GM12878 (cell line): ENCODE results near the gene PLEKHG4B.

Source experiments
- EP300 ChIP-seq, 2 experiments: fragments of 150-350 bp in 1 of 2; IDR thresholded peaks; 2 replicates each; pipeline ENCODE4 v1.6.1; 2011 to 2012; ENCODE audit warnings: low read depth in 2 of 2, low read length in 2 of 2, borderline replicate concordance in 1 of 2, improper control_type of control experiment in 1 of 2, inconsistent platforms in 1 of 2; ENCODE audit not compliant: control insufficient read depth in 1 of 2
- NFXL1 ChIP-seq: fragments of 450-650 bp; IDR thresholded peaks from 2 replicates; pipeline ENCODE4 v1.6.1; 2017; ENCODE audit warnings: antibody characterized with exemption, mild to moderate bottlenecking, borderline replicate concordance
- POLR2A ChIP-seq: IDR thresholded peaks from 2 replicates; pipeline ENCODE4 v1.6.1; 2011; ENCODE audit warnings: low read depth, mild to moderate bottlenecking, low read length
- POLR2AphosphoS5 ChIP-seq: IDR thresholded peaks from 2 replicates; pipeline ENCODE4 v1.6.1; 2011; ENCODE audit warnings: mild to moderate bottlenecking, low read length, inconsistent platforms
- RAD51 ChIP-seq: fragments of 450-650 bp; IDR thresholded peaks from 2 replicates; pipeline ENCODE4 v1.6.1; 2016; ENCODE audit warnings: moderate library complexity, mild to moderate bottlenecking, inconsistent platforms
- SMC3 ChIP-seq: IDR thresholded peaks from 2 replicates; pipeline ENCODE4 v1.6.1; 2011; ENCODE audit warnings: low read length, improper control_type of control experiment, borderline replicate concordance
- TF ChIP-seq, protein P1 (sequence below): fragments of 150-350 bp; IDR thresholded peaks from 2 replicates; pipeline ENCODE4 v1.6.1; 2016; ENCODE audit warnings: low read depth, low read length
- TF ChIP-seq, protein P2 (sequence below): IDR thresholded peaks from 2 replicates; pipeline ENCODE4 v1.6.1; 2012; ENCODE audit warnings: low read depth, low read length, improper control_type of control experiment
- TF ChIP-seq, protein P3 (sequence below), 3 experiments: IDR thresholded peaks in 2 of 3; conservative IDR thresholded peaks in 1 of 3; 2 replicates each; pipeline ENCODE4 v1.5.1; 2011; ENCODE audit warnings: low read depth in 3 of 3, low read length in 3 of 3, mild to moderate bottlenecking in 3 of 3, control low read depth in 2 of 3, moderate library complexity in 2 of 3, inconsistent platforms in 1 of 3, mixed read lengths in 1 of 3; ENCODE audit not compliant: control insufficient read depth in 2 of 3, insufficient read depth in 1 of 3; ENCODE audit errors: extremely low read depth in 1 of 3

DNA sequence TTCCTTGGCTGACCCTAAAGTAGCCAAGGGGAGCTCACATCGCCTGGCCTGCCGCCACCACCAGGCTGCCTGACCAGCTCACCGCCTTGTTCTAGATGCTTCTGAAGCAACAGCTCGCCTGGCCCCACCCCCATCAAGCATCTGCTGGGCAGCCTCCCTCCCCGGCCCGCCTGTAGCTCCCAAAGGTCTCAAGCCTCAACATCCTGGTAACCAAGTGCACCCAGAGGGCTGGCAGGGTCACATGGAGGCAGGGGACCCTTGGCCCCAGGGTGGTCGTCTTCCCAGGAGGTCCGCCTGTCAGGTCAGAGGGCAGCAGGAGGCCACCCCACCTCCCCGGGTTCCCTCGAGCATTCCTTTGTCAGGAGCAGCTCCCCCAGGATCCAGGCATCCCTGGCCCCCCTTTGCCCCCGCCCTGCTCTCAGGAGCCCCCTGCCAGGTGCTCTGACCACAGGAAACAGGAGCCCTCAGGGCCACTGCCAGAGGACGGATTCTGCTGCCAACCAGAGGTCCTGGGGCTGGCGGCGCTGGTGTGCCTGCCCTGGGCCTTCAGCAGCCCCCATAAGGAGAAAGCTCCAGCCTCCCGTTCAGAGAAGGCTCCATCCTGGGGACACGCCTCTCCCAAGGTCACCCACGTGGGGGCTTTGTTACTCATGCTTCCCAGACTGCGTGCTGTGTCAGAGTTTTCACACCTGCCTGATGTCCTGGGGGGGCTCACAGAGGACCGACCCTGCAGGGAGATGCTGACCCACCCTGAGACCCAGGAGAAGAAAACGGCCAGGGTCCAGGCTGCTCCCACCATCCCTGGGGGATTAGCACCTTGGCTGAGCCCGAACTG is 95.9 kb downstream of the PLEKHG4B start:
- TF ChIP-seq, protein P1, sequence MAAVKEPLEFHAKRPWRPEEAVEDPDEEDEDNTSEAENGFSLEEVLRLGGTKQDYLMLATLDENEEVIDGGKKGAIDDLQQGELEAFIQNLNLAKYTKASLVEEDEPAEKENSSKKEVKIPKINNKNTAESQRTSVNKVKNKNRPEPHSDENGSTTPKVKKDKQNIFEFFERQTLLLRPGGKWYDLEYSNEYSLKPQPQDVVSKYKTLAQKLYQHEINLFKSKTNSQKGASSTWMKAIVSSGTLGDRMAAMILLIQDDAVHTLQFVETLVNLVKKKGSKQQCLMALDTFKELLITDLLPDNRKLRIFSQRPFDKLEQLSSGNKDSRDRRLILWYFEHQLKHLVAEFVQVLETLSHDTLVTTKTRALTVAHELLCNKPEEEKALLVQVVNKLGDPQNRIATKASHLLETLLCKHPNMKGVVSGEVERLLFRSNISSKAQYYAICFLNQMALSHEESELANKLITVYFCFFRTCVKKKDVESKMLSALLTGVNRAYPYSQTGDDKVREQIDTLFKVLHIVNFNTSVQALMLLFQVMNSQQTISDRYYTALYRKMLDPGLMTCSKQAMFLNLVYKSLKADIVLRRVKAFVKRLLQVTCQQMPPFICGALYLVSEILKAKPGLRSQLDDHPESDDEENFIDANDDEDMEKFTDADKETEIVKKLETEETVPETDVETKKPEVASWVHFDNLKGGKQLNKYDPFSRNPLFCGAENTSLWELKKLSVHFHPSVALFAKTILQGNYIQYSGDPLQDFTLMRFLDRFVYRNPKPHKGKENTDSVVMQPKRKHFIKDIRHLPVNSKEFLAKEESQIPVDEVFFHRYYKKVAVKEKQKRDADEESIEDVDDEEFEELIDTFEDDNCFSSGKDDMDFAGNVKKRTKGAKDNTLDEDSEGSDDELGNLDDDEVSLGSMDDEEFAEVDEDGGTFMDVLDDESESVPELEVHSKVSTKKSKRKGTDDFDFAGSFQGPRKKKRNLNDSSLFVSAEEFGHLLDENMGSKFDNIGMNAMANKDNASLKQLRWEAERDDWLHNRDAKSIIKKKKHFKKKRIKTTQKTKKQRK: no peak
- TF ChIP-seq POLR2A: no peak
- TF ChIP-seq POLR2AphosphoS5: no peak
- no peak for TF ChIP-seq NFXL1
- TF ChIP-seq, protein P2, sequence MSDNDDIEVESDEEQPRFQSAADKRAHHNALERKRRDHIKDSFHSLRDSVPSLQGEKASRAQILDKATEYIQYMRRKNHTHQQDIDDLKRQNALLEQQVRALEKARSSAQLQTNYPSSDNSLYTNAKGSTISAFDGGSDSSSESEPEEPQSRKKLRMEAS: no peak
- TF ChIP-seq RAD51: no peak
- no peak for TF ChIP-seq SMC3
- TF ChIP-seq, protein P3, sequence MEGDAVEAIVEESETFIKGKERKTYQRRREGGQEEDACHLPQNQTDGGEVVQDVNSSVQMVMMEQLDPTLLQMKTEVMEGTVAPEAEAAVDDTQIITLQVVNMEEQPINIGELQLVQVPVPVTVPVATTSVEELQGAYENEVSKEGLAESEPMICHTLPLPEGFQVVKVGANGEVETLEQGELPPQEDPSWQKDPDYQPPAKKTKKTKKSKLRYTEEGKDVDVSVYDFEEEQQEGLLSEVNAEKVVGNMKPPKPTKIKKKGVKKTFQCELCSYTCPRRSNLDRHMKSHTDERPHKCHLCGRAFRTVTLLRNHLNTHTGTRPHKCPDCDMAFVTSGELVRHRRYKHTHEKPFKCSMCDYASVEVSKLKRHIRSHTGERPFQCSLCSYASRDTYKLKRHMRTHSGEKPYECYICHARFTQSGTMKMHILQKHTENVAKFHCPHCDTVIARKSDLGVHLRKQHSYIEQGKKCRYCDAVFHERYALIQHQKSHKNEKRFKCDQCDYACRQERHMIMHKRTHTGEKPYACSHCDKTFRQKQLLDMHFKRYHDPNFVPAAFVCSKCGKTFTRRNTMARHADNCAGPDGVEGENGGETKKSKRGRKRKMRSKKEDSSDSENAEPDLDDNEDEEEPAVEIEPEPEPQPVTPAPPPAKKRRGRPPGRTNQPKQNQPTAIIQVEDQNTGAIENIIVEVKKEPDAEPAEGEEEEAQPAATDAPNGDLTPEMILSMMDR (IDR thresholded peaks at IDR 0.05 in 2 of 3, conservative IDR thresholded peaks at IDR 0.05 in 1 of 3; ENCODE audit: control insufficient read depth in 2 of 3, extremely low read depth in 1 of 3, insufficient read depth in 1 of 3, low read depth in 3 of 3, low read length in 3 of 3): no peak
- TF ChIP-seq EP300 (IDR thresholded peaks at IDR 0.05; ENCODE audit: borderline replicate concordance in 1 of 2, control insufficient read depth in 1 of 2, low read depth in 2 of 2, low read length in 2 of 2): no peak
